ENCODE data around the gene CHAF1B.

Gene CHAF1B

DNA sequence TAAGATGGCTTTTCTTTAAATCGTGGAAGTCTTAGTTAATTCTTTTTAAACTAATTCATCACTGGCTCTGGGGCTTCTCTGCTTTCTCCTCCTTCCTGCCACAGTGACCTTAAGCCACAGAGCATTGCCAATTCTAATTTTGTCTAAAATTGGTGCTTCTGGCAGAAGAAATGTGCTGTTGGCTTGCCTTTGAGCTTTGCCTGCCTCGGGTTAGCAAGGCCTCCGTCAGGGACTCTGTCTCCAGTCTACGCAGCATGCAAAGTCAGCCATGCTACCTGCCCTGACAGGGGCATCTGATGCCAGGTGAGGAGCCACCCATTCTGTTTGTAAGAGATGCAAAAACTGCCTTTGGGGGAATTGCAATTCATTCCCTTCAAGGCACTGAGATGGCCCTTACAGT lies 69.5 kb downstream of the CHAF1B start:
- Mint-ChIP-seq H3K4me3 (no peak overlapping the region), H3K27ac (no peak overlapping the region), H3K4me1 (ENCODE audit: low read depth) (peaks cover 2% of the 10 kb centered on the region), H3K36me3 (ENCODE audit: low read depth) (no peaks in the 10 kb centered on the region), H3K9me3 (no peaks in the 10 kb centered on the region), H3K27me3 (peaks cover 3% of the 10 kb centered on the region)
- DNase-seq = no peak

DNA sequence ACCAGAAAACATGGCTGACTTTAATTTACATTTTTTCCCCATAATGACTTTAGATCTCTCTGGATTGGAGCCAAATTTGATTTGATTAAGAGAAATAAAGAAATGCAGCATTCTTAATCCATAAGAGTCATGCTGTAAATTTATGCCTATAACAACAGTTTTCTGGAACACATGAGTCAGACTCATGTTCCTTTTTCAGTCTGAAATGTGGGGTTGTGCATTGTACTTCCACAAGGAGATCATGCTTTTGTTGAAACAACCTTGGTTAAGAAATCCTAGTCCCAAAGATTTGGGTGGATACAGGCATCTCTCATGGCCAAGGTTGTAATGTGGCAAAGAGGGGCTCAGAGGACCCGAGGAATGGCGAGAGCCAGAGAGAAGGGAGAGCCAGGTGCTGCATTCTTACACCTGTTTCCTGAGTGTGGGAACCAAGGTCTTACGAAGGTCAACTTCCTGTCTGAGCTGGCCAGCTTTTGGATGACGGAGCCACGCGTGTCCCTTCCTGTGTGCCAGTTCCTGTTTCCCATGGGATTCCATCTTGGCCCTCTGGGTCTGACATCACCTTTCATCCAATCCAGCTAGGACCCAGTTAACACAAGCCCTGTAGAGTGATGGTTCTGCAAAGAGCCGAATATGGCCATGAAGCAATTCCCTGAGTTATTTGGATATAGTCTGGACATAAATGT lies 71.7 kb downstream of the CHAF1B start:
- Mint-ChIP-seq H3K4me3 (no peak overlapping the region), H3K9me3 (no peaks in the 10 kb centered on the region), H3K4me1 (ENCODE audit: low read depth) (no peaks in the 10 kb centered on the region), H3K36me3 (ENCODE audit: low read depth) (no peaks in the 10 kb centered on the region), H3K27me3 (peaks cover 3% of the 10 kb centered on the region), H3K27ac (no peak overlapping the region)
- no peak for DNase-seq

DNA sequence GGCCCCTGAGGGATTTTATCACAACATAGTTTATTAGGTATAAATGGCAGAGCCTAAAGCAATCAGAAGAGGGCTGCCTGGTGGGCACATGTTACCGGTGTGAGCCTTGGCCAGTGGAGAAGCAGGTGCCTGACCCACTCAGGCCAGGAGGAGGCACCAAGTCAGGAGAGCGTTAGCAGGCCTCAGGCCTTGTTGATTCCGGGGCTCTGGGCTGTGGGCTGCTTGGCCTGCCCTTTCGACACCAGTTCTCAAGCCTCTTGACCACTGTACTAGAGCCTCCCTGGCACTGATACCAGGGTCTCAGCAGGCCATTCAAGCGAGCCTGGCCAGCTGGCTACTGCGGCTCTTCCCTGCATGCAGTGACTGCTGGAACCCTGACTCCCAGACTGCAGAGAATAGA lies 73.9 kb downstream of the CHAF1B start:
- H3K4me3 Mint-ChIP-seq = no peak overlapping the region
- H3K27me3 Mint-ChIP-seq = peaks cover 4% of the 10 kb centered on the region
- H3K9me3 Mint-ChIP-seq = no peaks in the 10 kb centered on the region
- H3K4me1 Mint-ChIP-seq (ENCODE audit: low read depth) = no peaks in the 10 kb centered on the region
- no peaks in the 10 kb centered on the region for H3K36me3 Mint-ChIP-seq (ENCODE audit: low read depth)
- DNase-seq = no peak
- no peak overlapping the region for H3K27ac Mint-ChIP-seq

DNA sequence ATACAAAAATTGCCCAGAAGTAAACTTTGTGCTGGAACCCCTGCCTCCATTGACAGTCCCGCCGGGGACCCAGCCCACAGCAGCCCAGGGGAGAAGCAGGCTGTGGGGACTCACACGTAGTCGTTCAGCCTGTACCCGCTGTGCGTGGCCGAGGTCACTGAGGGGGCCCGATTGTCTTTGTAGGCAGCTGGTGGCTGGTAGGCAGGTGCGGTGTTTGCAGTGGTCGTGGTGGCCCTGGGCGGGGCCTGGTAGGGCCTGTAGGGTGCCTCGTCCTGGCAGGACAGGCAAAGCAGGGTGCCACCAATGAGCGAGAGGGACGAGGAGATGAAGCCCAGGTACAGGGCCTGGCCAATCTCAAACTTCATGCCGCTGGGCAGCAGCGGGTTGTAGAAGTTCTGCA lies 75.7 kb downstream of the CHAF1B start:
- Mint-ChIP-seq H3K27me3 (peaks cover 12% of the 10 kb centered on the region), H3K27ac (no peak overlapping the region), H3K36me3 (ENCODE audit: low read depth) (no peaks in the 10 kb centered on the region), H3K4me3 (no peak overlapping the region), H3K9me3 (no peaks in the 10 kb centered on the region), H3K4me1 (ENCODE audit: low read depth) (no peaks in the 10 kb centered on the region)
- DNase-seq = no peak

- H3K4me3 Mint-ChIP-seq = no peak overlapping the region
- no peaks in the 10 kb centered on the region for H3K4me1 Mint-ChIP-seq (ENCODE audit: low read depth)
- no peaks in the 10 kb centered on the region for H3K9me3 Mint-ChIP-seq
- DNase-seq = no peak
- H3K27ac Mint-ChIP-seq = no peak overlapping the region
- H3K27me3 Mint-ChIP-seq = peaks cover 12% of the 10 kb centered on the region
- no peaks in the 10 kb centered on the region for H3K36me3 Mint-ChIP-seq (ENCODE audit: low read depth)
These were observed 76.2 kb downstream of the CHAF1B start for GRCh38 chr21:36461277-36461917.

DNA sequence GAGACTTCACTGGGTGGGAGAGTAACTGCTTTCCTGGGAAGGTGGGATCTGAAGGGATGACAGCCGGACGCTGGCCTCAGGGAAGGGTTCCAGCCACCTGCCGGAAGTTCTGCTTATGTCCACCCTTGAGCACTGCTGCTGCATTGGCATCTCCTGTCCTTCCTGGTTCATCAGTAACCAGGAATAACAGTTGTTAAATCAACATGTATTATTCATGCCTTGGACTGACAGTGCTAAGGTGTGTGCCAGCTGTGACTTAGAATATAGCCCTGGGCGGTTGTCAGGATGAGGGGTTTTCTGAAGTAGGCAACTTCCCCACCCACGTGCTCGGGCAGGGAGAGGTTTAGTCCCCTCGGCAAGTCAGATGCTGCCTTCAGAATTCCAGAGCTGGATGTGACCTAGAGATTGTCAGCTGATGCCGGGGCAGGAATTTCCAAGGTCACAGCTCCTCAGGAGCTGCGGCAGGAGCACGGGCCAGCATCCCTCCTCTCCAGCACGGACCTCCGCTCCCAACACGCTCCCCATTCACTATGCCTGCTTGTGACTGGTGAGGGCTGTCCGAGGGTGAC lies 76.8 kb downstream of the CHAF1B start:
- H3K9me3 Mint-ChIP-seq = no peaks in the 10 kb centered on the region
- no peaks in the 10 kb centered on the region for H3K4me1 Mint-ChIP-seq (ENCODE audit: low read depth)
- DNase-seq = no peak
- H3K27me3 Mint-ChIP-seq = peaks cover 12% of the 10 kb centered on the region
- no peak overlapping the region for H3K4me3 Mint-ChIP-seq
- no peaks in the 10 kb centered on the region for H3K36me3 Mint-ChIP-seq (ENCODE audit: low read depth)
- H3K27ac Mint-ChIP-seq = no peak overlapping the region

GRCh38 chr21:36463204-36463603 lies 78.0 kb downstream of the CHAF1B start:
- DNase-seq = no peak
- Mint-ChIP-seq H3K36me3 (ENCODE audit: low read depth) (no peaks in the 10 kb centered on the region), H3K27me3 (peaks cover 12% of the 10 kb centered on the region), H3K9me3 (no peaks in the 10 kb centered on the region), H3K27ac (no peak overlapping the region), H3K4me3 (no peak overlapping the region), H3K4me1 (ENCODE audit: low read depth) (no peaks in the 10 kb centered on the region)

DNA sequence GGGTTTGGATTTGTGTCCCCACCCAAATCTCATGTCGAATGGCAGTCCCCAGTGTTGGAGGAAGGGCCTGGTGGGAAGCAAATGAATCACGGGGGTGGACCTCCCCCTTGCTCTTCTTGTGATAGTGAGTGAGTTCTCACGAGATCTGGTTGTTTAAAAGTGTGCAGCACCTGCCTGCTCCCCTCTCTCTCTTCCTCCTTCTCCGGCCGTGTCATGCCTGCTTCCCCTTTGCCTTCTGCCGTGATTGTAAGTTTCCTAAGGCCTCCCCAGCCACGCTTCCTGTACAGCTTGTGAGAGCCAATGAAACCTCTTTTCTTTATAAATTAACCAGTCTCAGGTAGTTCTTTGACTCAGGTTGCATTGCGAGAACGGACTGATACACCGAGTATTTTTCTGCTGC lies 78.8 kb downstream of the CHAF1B start:
- peaks cover 12% of the 10 kb centered on the region for H3K27me3 Mint-ChIP-seq
- H3K9me3 Mint-ChIP-seq = no peaks in the 10 kb centered on the region
- no peaks in the 10 kb centered on the region for H3K36me3 Mint-ChIP-seq (ENCODE audit: low read depth)
- H3K4me1 Mint-ChIP-seq (ENCODE audit: low read depth) = no peaks in the 10 kb centered on the region
- DNase-seq = no peak
- no peak overlapping the region for H3K4me3 Mint-ChIP-seq
- no peak overlapping the region for H3K27ac Mint-ChIP-seq

GRCh38 chr21:36464590-36464989 lies 79.4 kb downstream of the CHAF1B start:
- H3K27me3 Mint-ChIP-seq = peaks cover 12% of the 10 kb centered on the region
- H3K4me1 Mint-ChIP-seq (ENCODE audit: low read depth) = no peaks in the 10 kb centered on the region

GRCh38 chr21:36465478-36465877 lies 80.3 kb downstream of the CHAF1B start:
- H3K9me3 Mint-ChIP-seq = no peaks in the 10 kb centered on the region
- no peak overlapping the region for H3K4me3 Mint-ChIP-seq
- DNase-seq = no peak
- H3K36me3 Mint-ChIP-seq (ENCODE audit: low read depth) = no peaks in the 10 kb centered on the region
- H3K27ac Mint-ChIP-seq = no peak overlapping the region
- H3K27me3 Mint-ChIP-seq = peaks cover 12% of the 10 kb centered on the region
- H3K4me1 Mint-ChIP-seq (ENCODE audit: low read depth) = no peaks in the 10 kb centered on the region

More at GRCh38 chr21:36464590-36464989, 79.4 kb downstream of the CHAF1B start:
- H3K4me3 Mint-ChIP-seq = no peak overlapping the region
- no peak for DNase-seq
- H3K9me3 Mint-ChIP-seq = no peaks in the 10 kb centered on the region
- no peaks in the 10 kb centered on the region for H3K36me3 Mint-ChIP-seq (ENCODE audit: low read depth)
- H3K27ac Mint-ChIP-seq = no peak overlapping the region

DNA sequence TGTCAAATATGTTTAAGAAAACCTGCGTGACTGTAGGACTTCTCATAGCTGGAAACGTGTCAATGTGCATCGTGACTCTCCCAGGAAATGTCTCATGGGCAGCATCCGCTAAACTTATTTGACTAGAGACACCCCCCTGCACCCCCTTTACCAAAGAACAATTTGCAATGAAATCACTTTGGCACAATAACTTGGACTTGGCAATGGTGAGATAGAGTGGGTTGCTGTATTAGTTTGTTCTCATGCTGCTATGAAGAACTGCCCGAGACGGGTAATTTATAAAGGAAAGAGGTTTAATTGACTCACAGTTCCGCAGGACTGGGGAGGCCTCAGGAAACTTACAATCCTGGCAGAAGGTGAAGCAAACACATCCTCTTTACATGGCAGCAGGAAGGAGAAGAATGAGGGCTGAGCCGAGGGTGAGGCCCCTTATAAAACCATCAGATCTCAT lies 80.9 kb downstream of the CHAF1B start:
- Mint-ChIP-seq H3K27ac (no peak overlapping the region), H3K4me3 (no peak overlapping the region), H3K27me3 (peaks cover 12% of the 10 kb centered on the region), H3K9me3 (no peaks in the 10 kb centered on the region), H3K36me3 (ENCODE audit: low read depth) (no peaks in the 10 kb centered on the region), H3K4me1 (ENCODE audit: low read depth) (peaks cover 2% of the 10 kb centered on the region)
- DNase-seq = no peak
